GM19395 (cell line): ENCODE data around the gene TARS1.
A peak's percentile ranks its signal among the peaks of the same experiment; 100 is the strongest.

Experiments used
- ATAC-seq: cut with Tn5 transposase; IDR thresholded peaks from one replicate; pipeline ENCODE4 v1.9.1; 2021; ENCODE audit warnings: mild to moderate bottlenecking, moderate library complexity; ENCODE audit not compliant: unreplicated experiment

TARS1 gene

GRCh38 chr5:33440482-33441240 is at the start of gene TARS1:
TARS1 (plus strand) TSS chr5:33440965; CDS start chr5:33441087, 122 bp downstream.
- ATAC-seq = peak; percentile 95

DNA sequence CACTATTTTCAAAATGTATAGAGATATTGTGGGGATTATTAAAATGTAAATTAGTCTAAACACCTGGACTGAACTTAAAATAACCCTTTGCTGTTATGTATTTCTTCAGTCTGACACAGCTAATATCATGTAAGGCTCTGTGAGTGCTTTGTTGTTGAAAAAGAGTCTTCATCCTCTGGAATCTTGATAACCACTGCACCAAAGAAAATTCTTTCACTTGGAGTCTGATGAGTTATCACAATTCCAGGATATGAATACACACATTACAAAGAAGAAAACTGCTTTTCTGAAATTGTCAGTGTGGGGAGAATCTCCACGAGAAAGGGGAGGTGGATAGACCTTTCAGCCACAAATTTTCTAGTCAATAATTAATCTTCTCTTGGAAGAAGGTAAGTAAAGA is 42.3 kb upstream of the TARS1 start:
- no peak for ATAC-seq

GRCh38 chr5:33400675-33401074 is 40.1 kb upstream of the TARS1 start:
- no peak for ATAC-seq

DNA sequence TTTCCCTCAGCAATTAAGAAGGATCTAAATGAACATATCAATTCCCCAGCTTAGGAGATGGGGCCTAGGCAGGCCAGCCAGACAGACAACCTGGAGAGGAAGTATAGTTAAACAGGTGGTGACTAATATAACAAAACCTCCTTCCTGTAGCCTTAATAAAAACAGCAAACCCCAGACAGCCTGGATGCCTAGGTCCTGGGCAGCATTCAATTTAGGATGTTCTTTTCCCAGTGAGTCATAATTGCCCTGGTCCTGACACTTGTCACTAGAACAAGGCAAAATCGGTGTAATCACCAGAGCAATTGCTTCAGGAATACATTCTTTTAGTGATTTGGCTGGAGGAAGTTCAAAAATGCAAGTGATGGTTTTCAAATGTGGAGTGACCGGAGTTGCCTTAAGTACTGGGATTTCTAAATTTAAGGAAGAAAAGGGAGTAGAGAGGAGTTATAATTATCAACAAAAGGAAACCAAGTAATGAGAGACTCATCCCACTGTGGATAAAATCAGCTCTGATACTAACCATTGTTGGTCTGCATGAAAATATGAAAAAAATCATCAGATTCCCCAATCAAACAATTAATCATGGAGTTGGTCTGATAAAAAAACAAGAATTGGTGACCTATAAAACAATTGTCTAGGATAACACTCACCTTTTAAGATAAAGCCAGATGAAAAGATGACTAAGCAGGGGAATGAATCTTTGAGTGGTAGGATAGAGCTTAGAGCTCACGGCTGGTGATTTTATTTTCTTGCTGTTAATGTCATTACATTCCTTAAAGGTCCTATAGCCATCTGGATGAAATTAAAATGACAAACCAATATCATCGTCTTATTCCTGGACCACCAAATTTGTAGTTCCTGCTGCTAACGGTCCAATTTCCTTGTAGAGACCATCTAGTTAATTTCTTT is 39.0 kb upstream of the TARS1 start:
- no peak for ATAC-seq

DNA sequence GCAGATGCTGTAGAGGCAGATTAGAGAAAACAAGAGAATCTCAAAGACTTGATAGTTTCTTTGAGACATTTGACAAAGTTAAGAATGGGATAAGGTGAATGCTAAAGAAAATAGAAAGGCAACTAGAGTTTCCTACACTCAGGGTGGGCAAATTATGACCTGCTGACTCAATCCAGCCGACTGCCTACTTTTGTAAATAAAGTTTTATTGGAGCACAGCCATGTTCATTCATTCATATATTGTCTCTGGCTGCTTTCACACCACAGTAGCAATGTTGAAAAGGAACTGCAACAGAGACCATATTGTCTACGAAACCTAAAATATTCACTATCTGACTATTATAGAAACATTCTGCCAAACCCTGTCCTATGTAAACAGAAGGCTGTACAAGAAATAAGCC is 37.6 kb upstream of the TARS1 start:
- ATAC-seq = no peak

GRCh38 chr5:33408816-33409215 is 31.9 kb upstream of the TARS1 start:
- no peak for ATAC-seq

DNA sequence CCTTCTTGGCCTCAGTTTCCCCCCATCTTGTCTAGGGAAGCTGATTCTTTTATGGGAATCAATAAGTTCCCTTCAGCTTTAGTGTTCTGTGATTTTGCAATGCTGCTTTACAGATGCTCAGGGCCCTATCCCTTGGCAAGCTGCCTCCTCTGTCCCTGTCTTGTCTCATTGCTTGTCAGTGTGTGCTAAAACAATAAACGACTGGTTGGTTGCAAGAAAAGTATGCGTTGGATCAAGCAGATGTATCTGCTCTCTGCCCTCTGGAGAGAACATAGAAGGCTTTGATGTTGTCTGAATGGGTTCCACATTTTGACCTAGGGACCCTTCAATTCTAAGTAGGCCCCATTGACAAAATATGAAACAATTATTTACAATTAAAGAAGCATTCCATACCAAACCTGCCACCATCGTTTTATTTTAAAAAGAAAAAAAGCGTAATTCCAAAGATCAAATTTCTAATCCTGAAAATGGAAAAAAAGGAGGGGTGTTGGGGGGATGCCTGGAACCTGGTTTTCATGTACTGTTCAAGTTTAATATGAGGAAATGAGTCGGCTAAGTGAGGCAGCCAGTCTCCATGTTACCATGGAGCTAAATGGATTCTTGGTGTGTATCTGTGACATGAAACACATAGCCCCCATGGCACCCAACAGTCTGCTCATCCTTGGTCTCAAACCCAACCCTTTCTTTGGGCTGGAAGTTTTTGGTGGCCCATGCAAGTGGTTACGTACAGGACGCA is 31.2 kb upstream of the TARS1 start:
- ATAC-seq = no peak

GRCh38 chr5:33410221-33410620 is 30.5 kb upstream of the TARS1 start:
- no peak for ATAC-seq

DNA sequence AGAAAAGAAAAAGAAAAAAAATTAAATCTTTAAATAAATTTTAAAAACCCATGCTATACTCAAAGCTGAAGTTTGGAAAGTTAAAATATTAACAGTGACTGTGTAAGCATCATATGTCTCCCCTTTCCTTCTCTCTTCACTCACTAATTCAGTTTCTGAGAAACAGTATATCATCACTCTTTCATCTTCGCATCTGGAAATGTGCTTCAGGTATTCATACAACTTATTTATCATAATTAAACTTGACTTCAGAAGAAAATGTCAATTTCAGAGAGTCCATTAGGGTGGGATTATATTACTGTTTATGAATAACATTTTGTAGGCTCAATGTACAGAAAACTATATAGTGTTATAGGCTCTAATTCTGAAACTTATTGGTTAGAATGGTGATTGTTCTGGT is 29.3 kb upstream of the TARS1 start:
- no peak for ATAC-seq

GRCh38 chr5:33415811-33416354 is 24.9 kb upstream of the TARS1 start:
- ATAC-seq = no peak

GRCh38 chr5:33417632-33418031 is 23.1 kb upstream of the TARS1 start:
- no peak for ATAC-seq

DNA sequence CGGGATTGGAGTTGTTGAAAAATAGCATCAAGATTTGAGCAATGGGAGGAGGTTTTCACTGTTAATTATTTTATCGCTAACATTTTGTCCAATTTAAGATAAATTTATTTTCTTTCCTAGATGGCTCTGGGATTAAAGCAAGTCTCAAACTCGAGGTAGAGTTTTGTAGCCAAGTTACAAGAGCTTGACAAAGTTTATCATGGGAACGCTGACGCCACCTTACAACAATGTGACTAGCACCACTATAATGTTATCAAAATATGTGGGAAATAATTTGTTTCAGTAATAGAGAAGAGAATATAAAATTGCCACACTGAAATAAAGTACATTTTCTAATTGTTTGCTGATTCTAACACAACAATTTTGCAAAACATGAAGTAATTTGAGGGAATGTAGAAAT is 19.8 kb upstream of the TARS1 start:
- no peak for ATAC-seq

DNA sequence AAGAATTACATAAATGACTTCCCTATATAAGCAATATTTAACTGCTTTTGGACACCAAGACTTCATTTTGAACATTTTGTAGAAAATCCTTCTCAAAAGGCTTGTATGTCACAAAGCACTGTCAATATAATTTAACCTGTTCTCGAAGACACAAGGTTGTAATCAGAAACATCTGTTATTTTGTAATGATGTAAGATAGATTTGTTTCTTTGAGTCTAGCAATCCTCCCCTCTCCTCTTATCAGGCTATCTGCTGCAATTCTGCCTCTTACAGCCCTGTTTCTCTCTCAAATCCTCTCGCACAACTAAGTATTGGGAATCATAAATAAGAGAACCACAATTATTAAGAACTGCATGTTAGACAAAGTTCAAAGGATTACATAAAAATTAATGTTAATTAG is 18.6 kb upstream of the TARS1 start:
- no peak for ATAC-seq

GRCh38 chr5:33423018-33423630 is 17.6 kb upstream of the TARS1 start:
- ATAC-seq = no peak

- ATAC-seq = no peak
These were observed 15.5 kb upstream of the TARS1 start for GRCh38 chr5:33425314-33425713.

- ATAC-seq = no peak
These were observed 9.8 kb upstream of the TARS1 start for GRCh38 chr5:33430983-33431382.

GRCh38 chr5:33432656-33433055 is 8.1 kb upstream of the TARS1 start:
- ATAC-seq = no peak

DNA sequence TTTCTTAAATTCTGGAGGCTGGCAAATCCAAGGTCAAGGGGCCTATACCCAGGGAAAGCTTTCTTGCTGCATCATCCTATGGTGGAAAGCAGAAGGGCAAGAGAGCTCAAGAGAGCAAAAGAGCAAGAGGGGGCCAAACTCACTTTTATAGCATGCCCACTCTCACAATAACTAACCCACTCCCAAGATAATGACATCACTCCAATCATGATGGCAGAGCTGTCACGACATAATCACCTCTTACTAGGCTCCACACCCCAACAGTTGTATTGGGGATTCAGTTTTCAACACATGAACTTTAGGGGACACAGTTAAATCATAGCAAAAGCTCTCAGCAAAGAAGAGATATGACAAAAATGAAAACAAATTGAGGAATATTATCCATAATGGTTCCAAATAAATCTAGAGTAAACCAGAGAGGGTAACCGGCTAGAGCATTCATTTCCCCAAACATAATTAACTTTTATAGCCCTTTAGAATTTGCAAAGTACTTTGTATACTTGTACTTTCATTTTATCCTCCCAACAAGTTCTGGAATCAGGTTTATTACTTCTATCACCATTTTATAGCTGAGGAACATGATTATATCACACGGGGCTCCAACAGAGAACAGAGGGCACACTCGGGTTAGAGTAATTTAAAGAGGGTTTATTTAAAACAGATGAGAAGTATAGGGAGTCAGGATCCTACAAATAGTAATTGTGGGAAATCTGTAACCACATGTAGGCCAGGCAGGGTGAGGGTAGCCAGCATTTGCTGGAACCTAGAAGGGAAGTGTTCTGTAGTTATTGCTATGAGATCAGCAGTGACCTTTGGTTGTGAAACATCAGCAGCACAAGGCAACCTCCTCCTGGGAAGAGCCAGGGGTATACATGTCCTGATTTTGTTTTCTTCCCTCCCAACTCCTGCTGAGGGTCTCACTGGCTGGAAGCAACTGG is 7.2 kb upstream of the TARS1 start:
- no peak for ATAC-seq

DNA sequence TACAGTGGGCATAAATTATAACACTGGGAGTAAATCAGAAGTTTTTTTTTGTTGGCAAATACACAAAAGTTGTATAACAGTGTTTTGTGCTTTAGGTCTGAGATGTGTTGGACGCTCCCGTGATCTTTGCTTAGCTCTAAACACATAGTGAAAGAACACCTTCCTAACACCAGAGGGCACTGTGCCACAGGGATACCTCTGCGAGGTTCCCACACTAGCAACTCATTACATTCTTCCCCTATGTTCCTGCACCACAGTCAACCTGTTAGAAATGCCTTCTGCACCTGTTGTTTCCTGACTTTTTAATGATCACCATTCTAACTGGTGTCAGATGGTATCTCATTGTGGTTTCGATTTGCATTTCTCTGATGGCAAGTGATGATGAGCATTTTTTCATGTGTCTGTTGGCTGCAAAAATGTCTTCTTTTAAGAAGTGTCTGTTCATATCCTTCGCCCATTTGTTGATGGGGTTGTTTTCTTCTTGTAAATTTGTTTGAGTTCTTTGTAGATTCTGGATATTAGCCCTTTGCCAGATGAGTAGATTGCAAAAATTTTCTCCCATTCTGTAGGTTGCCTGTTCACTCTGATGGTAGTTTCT is 4.8 kb upstream of the TARS1 start:
- ATAC-seq = peak; percentile 55
